Kidney epithelial cell (primary cell): ENCODE measurements around the gene CPT1A. TPM values are rescaled to one million over a fixed set of nuclear protein-coding genes. Genes with fewer than 3 reads are reported as not detected.
A peak's percentile ranks its signal among the peaks of the same experiment; 100 is the strongest.

Experiments used
- DNase-seq: peaks from one replicate; pipeline ENCODE4 v3.0.0-alpha.2; 2010; ENCODE audit warnings: low read depth
- H3K27me3 ChIP-seq: 2 replicates; pipeline ENCODE4 v1.6.0; 2011; ENCODE audit warnings: low read length; ENCODE audit not compliant: control insufficient read depth, insufficient read depth
- H3K36me3 ChIP-seq: 2 replicates; pipeline ENCODE4 v1.5.1; 2011; ENCODE audit warnings: low read length; ENCODE audit not compliant: control insufficient read depth, insufficient read depth
- H3K4me3 ChIP-seq: 2 replicates; pipeline ENCODE4 v1.5.1; 2011; ENCODE audit warnings: low read depth, mild to moderate bottlenecking, control low read depth, low read length
- CTCF ChIP-seq: IDR thresholded peaks from 2 replicates; pipeline ENCODE4 v1.5.1; 2011; ENCODE audit warnings: mild to moderate bottlenecking, moderate library complexity, low read length, control low read depth, inconsistent platforms; ENCODE audit not compliant: insufficient read depth, poor library complexity, severe bottlenecking
- total RNA-seq: library from RNA; depleted of rRNA; stranded (reverse); fragments of >200 nt; gene quantifications from 2 replicates; pipeline ENCODE4 v1.2.3, GENCODE V29; 2015

The CPT1A gene
- total RNA-seq, 1 donor from 2014 or later: 15.4 TPM

- no peak for DNase-seq
- no peak for TF ChIP-seq CTCF
- Histone ChIP-seq H3K36me3 (no peaks in the 10 kb centered on the region), H3K27me3 (no peaks in the 10 kb centered on the region), H3K4me3 (no peak overlapping the region)
Measured at GRCh38 chr11:68808787-68809186, 32.9 kb downstream of the CPT1A start.

GRCh38 chr11:68806931-68807844, 34.5 kb downstream of the CPT1A start:
- Histone ChIP-seq H3K27me3 (no peaks in the 10 kb centered on the region), H3K36me3 (no peaks in the 10 kb centered on the region), H3K4me3 (no peak overlapping the region)
- TF ChIP-seq CTCF: no peak
- peak; percentile 61 for DNase-seq

- DNase-seq: no peak
- Histone ChIP-seq H3K36me3 (no peaks in the 10 kb centered on the region), H3K4me3 (no peak overlapping the region), H3K27me3 (no peaks in the 10 kb centered on the region)
- TF ChIP-seq CTCF: no peak
Measured at GRCh38 chr11:68804786-68805185, 36.9 kb downstream of the CPT1A start.

GRCh38 chr11:68803766-68804165, 38.0 kb downstream of the CPT1A start:
- no peak overlapping the region for H3K4me3 ChIP-seq
- H3K36me3 ChIP-seq: no peaks in the 10 kb centered on the region
- no peaks in the 10 kb centered on the region for H3K27me3 ChIP-seq
- no peak for TF ChIP-seq CTCF
- DNase-seq: no peak

- H3K36me3 ChIP-seq: no peaks in the 10 kb centered on the region
- no peak overlapping the region for H3K4me3 ChIP-seq
- DNase-seq: no peak
- no peaks in the 10 kb centered on the region for H3K27me3 ChIP-seq
- TF ChIP-seq CTCF: peak; percentile 64
Measured at GRCh38 chr11:68798221-68798813, 43.4 kb downstream of the CPT1A start.
